Bronchial epithelial cell (primary cell): ENCODE measurements around the gene CCDC158. TPM values are rescaled to one million over a fixed set of nuclear protein-coding genes. Genes with fewer than 3 reads are reported as not detected.
A peak's percentile ranks its signal among the peaks of the same experiment; 100 is the strongest.
"Not testable (repeated sequence)": the region's sequence is repeated elsewhere in the genome, so short reads cannot be mapped to it uniquely, and the experiment has no call there.

Experiments used
- DNase-seq: peaks from one replicate; pipeline ENCODE4 v3.0.0-alpha.2; 2010; ENCODE audit warnings: low read depth
- FAIRE-seq: peaks from 2 replicates; lab custom pipeline; 2011; peaks lifted over from hg19 to GRCh38; lab: Jason Lieb, UNC
- H3K27me3 ChIP-seq: 2 replicates; pipeline ENCODE4 v1.5.1; 2011; ENCODE audit warnings: low read length; ENCODE audit not compliant: control insufficient read depth, insufficient read depth
- H3K36me3 ChIP-seq: 2 replicates; pipeline ENCODE4 v1.5.1; 2011; ENCODE audit warnings: low read length; ENCODE audit not compliant: control insufficient read depth, insufficient read depth
- H3K4me3 ChIP-seq: 2 replicates; pipeline ENCODE4 v1.5.1; 2011; ENCODE audit warnings: mild to moderate bottlenecking, low read depth, low read length, control low read depth
- CTCF ChIP-seq: IDR thresholded peaks from 2 replicates; pipeline ENCODE4 v1.5.1; 2011; ENCODE audit warnings: mild to moderate bottlenecking, moderate library complexity, low read length, control low read depth, inconsistent platforms; ENCODE audit not compliant: insufficient read depth, severe bottlenecking
- total RNA-seq: library from RNA; depleted of rRNA; stranded (reverse); fragments of >200 nt; gene quantifications from 2 replicates; pipeline ENCODE4 v1.2.1, GENCODE V29; 2014

The CCDC158 gene
- total RNA-seq, 1 donor from 2014 or later: under 0.01 TPM

GRCh38 chr4:76426272-76426671, 5.3 kb upstream of the CCDC158 start:
- Histone ChIP-seq H3K36me3 (no peaks in the 10 kb centered on the region), H3K27me3 (no peaks in the 10 kb centered on the region), H3K4me3 (no peak overlapping the region)
- no peak for DNase-seq
- TF ChIP-seq CTCF: peak; percentile 9
- FAIRE-seq: no peak

- not testable (repeated sequence) for H3K4me3 ChIP-seq, FAIRE-seq, H3K36me3 ChIP-seq, H3K27me3 ChIP-seq, DNase-seq
Measured at GRCh38 chr4:76423159-76423558, 2.2 kb upstream of the CCDC158 start.

GRCh38 chr4:76420188-76420761, 666 bp downstream of the CCDC158 start:
- H3K4me3 ChIP-seq: peak overlapping the region; percentile 53
- peak; percentile 18 for FAIRE-seq
- no peak for TF ChIP-seq CTCF
- no peaks in the 10 kb centered on the region for H3K27me3 ChIP-seq
- H3K36me3 ChIP-seq: no peaks in the 10 kb centered on the region
- DNase-seq: no peak

- no peak for DNase-seq
- H3K4me3 ChIP-seq: no peak overlapping the region
- H3K27me3 ChIP-seq: no peaks in the 10 kb centered on the region
- TF ChIP-seq CTCF: no peak
- FAIRE-seq: peak; percentile 13
- no peaks in the 10 kb centered on the region for H3K36me3 ChIP-seq
Measured at GRCh38 chr4:76410636-76411035, 10.3 kb downstream of the CCDC158 start.

- DNase-seq (peak; percentile 63), FAIRE-seq (no peak)
- TF ChIP-seq CTCF: no peak
- Histone ChIP-seq H3K36me3 (no peaks in the 10 kb centered on the region), H3K27me3 (no peaks in the 10 kb centered on the region), H3K4me3 (no peak overlapping the region)
Measured at GRCh38 chr4:76407440-76408119, 13.4 kb downstream of the CCDC158 start.

- no peak for TF ChIP-seq CTCF
- no peaks in the 10 kb centered on the region for H3K36me3 ChIP-seq
- FAIRE-seq: no peak
Measured at GRCh38 chr4:76406081-76406480, 14.9 kb downstream of the CCDC158 start.

More at GRCh38 chr4:76406081-76406480, 14.9 kb downstream of the CCDC158 start:
- DNase-seq: no peak
- Histone ChIP-seq H3K27me3 (no peaks in the 10 kb centered on the region), H3K4me3 (no peak overlapping the region)
